B cell (primary cell): Measurements from ENCODE around the gene TCP11L2. TPM values are rescaled to one million over a fixed set of nuclear protein-coding genes. Genes with fewer than 3 reads are reported as not detected.

ENCODE experiments used
- ATAC-seq: fragments of 200-7000 bp; cut with Tn5 transposase; one replicate; pipeline ENCODE4 v1.10.0; 2021; ENCODE audit warnings: low read depth, mild to moderate bottlenecking, moderate number of reproducible peaks, moderate library complexity
- CTCF ChIA-PET: fragments of 350-600 bp; sonication (Branson Sonifier 250); formaldehyde crosslinking; loops from one replicate; lab custom pipeline; 2021; ENCODE audit warnings: antibody characterized with exemption, inconsistent platforms; lab: Charles Lee
- POLR2A ChIA-PET: fragments of 350-600 bp; sonication (Branson Sonifier 250); formaldehyde crosslinking; loops from one replicate; lab custom pipeline; 2021; ENCODE audit warnings: antibody characterized with exemption; lab: Charles Lee
- DNase-seq: peaks from one replicate; pipeline ENCODE4 v3.0.0; 2013
- H2AFZ ChIP-seq: 2 replicates; pipeline ENCODE4 v1.6.1; 2012; ENCODE audit warnings: mild to moderate bottlenecking, low read depth, low read length; ENCODE audit not compliant: insufficient read depth, poor library complexity, severe bottlenecking
- H3K27ac ChIP-seq, 2 donors: 1 replicate in 1 of 2; 2 replicates in 1 of 2; pipeline ENCODE4 v1.5.1; 2012 to 2013; ENCODE audit warnings: low read length in 2 of 2, mild to moderate bottlenecking in 2 of 2, moderate library complexity in 1 of 2
- H3K27me3 ChIP-seq, 4 experiments: fragments of 200-600 bp in 1 of 4; sonication (generic) in 1 of 4; replicated peaks in 1 of 4; 1 replicate in 2 of 4; 2 replicates in 2 of 4; pipeline versions ENCODE4 v1.6.1 to v1.7.0; 2013 to 2016; ENCODE audit warnings: low read length in 3 of 4, mild to moderate bottlenecking in 2 of 4, mixed read lengths in 1 of 4, moderate library complexity in 1 of 4; ENCODE audit not compliant: insufficient read depth in 4 of 4, control insufficient read depth in 3 of 4; ENCODE audit errors: control extremely low read depth in 1 of 4
- H3K36me3 ChIP-seq, 2 experiments: replicated peaks in 1 of 2; 1 replicate in 1 of 2; 2 replicates in 1 of 2; pipeline versions ENCODE4 v1.6.1 to v1.7.1; 2013; ENCODE audit warnings: low read length in 1 of 2; ENCODE audit not compliant: insufficient read depth in 2 of 2, control insufficient read depth in 1 of 2; ENCODE audit errors: control extremely low read depth in 1 of 2, extremely low read depth in 1 of 2
- H3K4me1 ChIP-seq, 2 donors: fragments of 200-600 bp in 1 of 2; sonication (generic) in 1 of 2; 1 replicate in 1 of 2; 2 replicates in 1 of 2; pipeline versions ENCODE4 v1.5.1 to v1.6.1; 2013 to 2017; ENCODE audit warnings: low read length in 2 of 2; ENCODE audit not compliant: control insufficient read depth in 2 of 2, insufficient read depth in 2 of 2
- H3K4me2 ChIP-seq: replicated peaks from 2 replicates; pipeline ENCODE3; 2012; ENCODE audit warnings: mild to moderate bottlenecking, low read depth, low read length; ENCODE audit not compliant: poor library complexity, severe bottlenecking
- H3K4me3 ChIP-seq, 5 experiments: fragments of 200-600 bp in 1 of 5; sonication (generic) in 1 of 5; 1 replicate in 3 of 5; 2 replicates in 2 of 5; pipeline versions ENCODE4 v1.5.1 to v1.7.0; 2011 to 2016; ENCODE audit warnings: low read length in 4 of 5, mild to moderate bottlenecking in 4 of 5, low read depth in 2 of 5, control low read depth in 1 of 5, moderate library complexity in 1 of 5; ENCODE audit not compliant: insufficient read depth in 1 of 5; ENCODE audit errors: control extremely low read depth in 1 of 5, extremely low read depth in 1 of 5
- H3K79me2 ChIP-seq: fragments of 200-600 bp; sonication (generic); one replicate; pipeline ENCODE4 v1.6.0; 2016; ENCODE audit warnings: low read length; ENCODE audit not compliant: control insufficient read depth, insufficient read depth
- H3K9ac ChIP-seq: fragments of 200-600 bp; sonication (generic); 2 replicates; pipeline ENCODE4 v1.6.1; 2017; ENCODE audit warnings: mild to moderate bottlenecking, low read length, moderate library complexity
- H3K9me3 ChIP-seq, 3 donors: one replicate each; pipeline versions ENCODE4 v1.6.1 to v1.7.1; 2013; ENCODE audit warnings: low read length in 2 of 3; ENCODE audit not compliant: control insufficient read depth in 2 of 3, insufficient read depth in 1 of 3; ENCODE audit errors: control extremely low read depth in 1 of 3
- H4K20me1 ChIP-seq: 2 replicates; pipeline ENCODE4 v1.6.0; 2012; ENCODE audit warnings: mild to moderate bottlenecking, low read length; ENCODE audit not compliant: insufficient read depth, control insufficient read depth, poor library complexity, severe bottlenecking
- H3K27ac Mint-ChIP-seq: one replicate; pipeline ENCODE4 v1.8.0; 2021; ENCODE audit warnings: mixed read lengths
- H3K27me3 Mint-ChIP-seq: one replicate; pipeline ENCODE4 v1.8.0; 2021; ENCODE audit warnings: mixed read lengths
- H3K4me1 Mint-ChIP-seq: one replicate; pipeline ENCODE4 v1.8.0; 2021; ENCODE audit warnings: mixed read lengths
- H3K4me3 Mint-ChIP-seq: one replicate; pipeline ENCODE4 v1.8.0; 2021; ENCODE audit warnings: mixed read lengths
- H3K9me3 Mint-ChIP-seq: one replicate; pipeline ENCODE4 v1.8.0; 2022; ENCODE audit warnings: mixed read lengths; ENCODE audit not compliant: insufficient read depth
- CTCF ChIP-seq: fragments of 200-600 bp; IDR thresholded peaks from one replicate; pipeline ENCODE4 v1.8.0; 2022; ENCODE audit warnings: antibody characterized with exemption, mild to moderate bottlenecking
- EZH2 ChIP-seq: IDR thresholded peaks from 2 replicates; pipeline ENCODE4 v1.6.1; 2012; ENCODE audit warnings: borderline replicate concordance, low read depth, mild to moderate bottlenecking, moderate library complexity, low read length; ENCODE audit not compliant: insufficient read depth, poor library complexity, severe bottlenecking
- WGBS: methylation state at CpG from one replicate; pipeline ENCODE4 v1.1.5; 2013; ENCODE audit warnings: missing lambda C conversion rate; ENCODE audit not compliant: insufficient coverage; 5-methylcytosine and 5-hydroxymethylcytosine counted together
- intact Hi-C: fragments of 100-400 bp; cut with micrococcal nuclease; formaldehyde crosslinking; loops from one replicate; pipeline ENCODE4 v1.10.0; 2022
- polyA plus RNA-seq: library from polyadenylated mRNA; depleted of rRNA; stranded (reverse); fragments of >200 nt; gene quantifications from 2 replicates; pipeline ENCODE4 v1.2.3, GENCODE V29; 2012
- total RNA-seq, 2 donors: library from RNA; stranded (reverse); fragments of 120-200 nt in 1 of 2; gene quantifications; 1 replicate in 1 of 2; 2 replicates in 1 of 2; pipeline versions ENCODE4 v1.2.3 to v1.2.4, GENCODE V29; 2013 to 2022

The TCP11L2 gene
- total and polyA plus RNA-seq, 2 donors (not counting 1 experiment from before 2014, with no cell fraction given) = 30.4 to 306 TPM

- Mint-ChIP-seq H3K4me1 (no peaks in the 10 kb centered on the region), H3K27me3 (no peaks in the 10 kb centered on the region), H3K27ac (no peak overlapping the region), H3K9me3 (no peaks in the 10 kb centered on the region), H3K4me3 (no peak overlapping the region)
- Histone ChIP-seq H4K20me1 (peaks cover 60% of the 10 kb centered on the region), H3K9me3 (no peaks in the 10 kb centered on the region), H3K4me3 (no peak overlapping the region), H3K4me1 (no peaks in the 10 kb centered on the region), H3K27ac (no peak overlapping the region), H3K27me3 (no peaks in the 10 kb centered on the region), H3K4me2 (no peak overlapping the region), H3K36me3 (peaks cover 17 to 87% of the 10 kb centered on the region in 2 experiments), H3K79me2 (no peaks in the 10 kb centered on the region), H2AFZ (no peak overlapping the region), H3K9ac (no peak overlapping the region)
- ATAC-seq = no peak
- no peak for DNase-seq
- intact Hi-C loops = no loop called here
- ChIA-PET POLR2A (interaction anchor here (1.4 kb wide), 1 partner anchor 11 kb away, joined by 3 read pairs; no protein-coding TSS in a partner anchor), CTCF (interaction anchor here (1.0 to 2.1 kb wide), 4 partner anchors 37 to 104 kb away, joined by 3 to 9 read pairs (median 4); partner anchors contain the start of gene POLR3B)
- no peak for TF ChIP-seq CTCF
- TF ChIP-seq EZH2 = no peak
- 100% methylated on average over 7 of the region's 7 CpGs for WGBS
These were observed 18.8 kb downstream of the TCP11L2 start for GRCh38 chr12:106321139-106321850.

GRCh38 chr12:106323537-106323936, 21.0 kb downstream of the TCP11L2 start:
- POLR2A ChIA-PET = interaction anchor here (0.5 to 0.6 kb wide), 2 partner anchors 10 to 86 kb away, joined by 6 read pairs; no protein-coding TSS in a partner anchor
- no peak overlapping the region for H3K9ac ChIP-seq
- 100% methylated on average over 1 of the region's 2 CpGs for WGBS
- Mint-ChIP-seq H3K27me3 (no peaks in the 10 kb centered on the region), H3K4me3 (no peak overlapping the region), H3K4me1 (no peaks in the 10 kb centered on the region), H3K9me3 (no peaks in the 10 kb centered on the region), H3K27ac (no peak overlapping the region)
- H3K9me3 ChIP-seq = no peaks in the 10 kb centered on the region
- TF ChIP-seq CTCF = no peak
- no peak for TF ChIP-seq EZH2
- H3K36me3 ChIP-seq = peaks cover 16 to 85% of the 10 kb centered on the region in 2 experiments
- H2AFZ ChIP-seq = no peak overlapping the region
- no peak overlapping the region for H3K4me3 ChIP-seq
- no peak overlapping the region for H3K4me2 ChIP-seq
- ATAC-seq (no peak), DNase-seq (no peak)
- H3K4me1 ChIP-seq = no peaks in the 10 kb centered on the region
- no peak overlapping the region for H3K27ac ChIP-seq
- H4K20me1 ChIP-seq = peaks cover 61% of the 10 kb centered on the region
- CTCF ChIA-PET = no interaction called here
- intact Hi-C loops = no loop called here
- H3K27me3 ChIP-seq = no peaks in the 10 kb centered on the region
- H3K79me2 ChIP-seq = no peaks in the 10 kb centered on the region
